Measurements from ENCODE around the gene MYRIP.
"Not testable (repeated sequence)": the region's sequence is repeated elsewhere in the genome, so short reads cannot be mapped to it uniquely, and the experiment has no call there.

MYRIP gene

GRCh38 chr3:39977058-39977794 is 167.8 kb downstream of the MYRIP start:
- no peak for DNase-seq

- no peak for DNase-seq
Observed at GRCh38 chr3:39978308-39978707, 168.9 kb downstream of the MYRIP start.

GRCh38 chr3:39980058-39980457 is 170.6 kb downstream of the MYRIP start:
- DNase-seq: no peak

GRCh38 chr3:39980781-39981180 is 171.4 kb downstream of the MYRIP start:
- DNase-seq: no peak

- no peak for DNase-seq
Observed at GRCh38 chr3:39981547-39982184, 172.3 kb downstream of the MYRIP start.

- DNase-seq: no peak
Observed at GRCh38 chr3:39982665-39983357, 173.4 kb downstream of the MYRIP start.

- no peak for DNase-seq
Observed at GRCh38 chr3:39989746-39990145, 180.3 kb downstream of the MYRIP start.

GRCh38 chr3:39990532-39990931 is 181.1 kb downstream of the MYRIP start:
- DNase-seq: no peak

- DNase-seq: no peak
Observed at GRCh38 chr3:40008796-40009195, 199.4 kb downstream of the MYRIP start.

GRCh38 chr3:40009991-40010390 is 200.6 kb downstream of the MYRIP start:
- no peak for DNase-seq

- DNase-seq: no peak
Observed at GRCh38 chr3:40012381-40012780, 203.0 kb downstream of the MYRIP start.

GRCh38 chr3:40016391-40016790 is 207.0 kb downstream of the MYRIP start:
- no peak for DNase-seq

GRCh38 chr3:40018369-40018768 is 209.0 kb downstream of the MYRIP start:
- no peak for DNase-seq

- no peak for DNase-seq
Observed at GRCh38 chr3:40019376-40019775, 210.0 kb downstream of the MYRIP start.

- DNase-seq: no peak
Observed at GRCh38 chr3:40020689-40021088, 211.3 kb downstream of the MYRIP start.

- DNase-seq: no peak
Observed at GRCh38 chr3:40021338-40021737, 211.9 kb downstream of the MYRIP start.

GRCh38 chr3:40022297-40022827 is 213.0 kb downstream of the MYRIP start:
- DNase-seq: no peak

- no peak for DNase-seq
Observed at GRCh38 chr3:40024526-40024925, 215.1 kb downstream of the MYRIP start.

GRCh38 chr3:40025892-40026291 is 216.5 kb downstream of the MYRIP start:
- not testable (repeated sequence) for DNase-seq

- DNase-seq: no peak
Observed at GRCh38 chr3:40035177-40035576, 225.8 kb downstream of the MYRIP start.

- no peak for DNase-seq
Observed at GRCh38 chr3:40037582-40037981, 228.2 kb downstream of the MYRIP start.

- DNase-seq: no peak
Observed at GRCh38 chr3:40042752-40043443, 233.5 kb downstream of the MYRIP start.

- DNase-seq: no peak
Observed at GRCh38 chr3:40043444-40043755, 234.0 kb downstream of the MYRIP start.

Measured in activated CD4-positive, alpha-beta T cell treated with anti-CD3 and anti-CD28 coated beads, Interleukin-2, amount 50 U/mL, for 1 hour (primary cell).